Activated CD8-positive, alpha-beta memory T cell treated with anti-CD3 and anti-CD28 coated beads, Interleukin-2, amount 50 U/mL, for 4 hours (primary cell): ENCODE results near the gene UBC.

ENCODE experiments used
- DNase-seq: peaks from one replicate; pipeline ENCODE4 v3.0.0-alpha.2; 2020

Gene UBC

GRCh38 chr12:124863416-124864325 lies 50.8 kb downstream of the UBC start, which contains the start of gene SCARB1:
Gene SCARB1 (minus strand): TSS chr12:124863864. CDS start chr12:124863720, 144 bp downstream.
- peak; percentile 77 for DNase-seq

GRCh38 chr12:124862768-124863415 lies 51.6 kb downstream of the UBC start:
- no peak for DNase-seq

- DNase-seq, result no peak
Measured at GRCh38 chr12:124861898-124862676, 52.4 kb downstream of the UBC start.
